K562 (cell line): ENCODE results near the gene MEA1. TPM values are rescaled to one million over a fixed set of nuclear protein-coding genes. Genes with fewer than 3 reads are reported as not detected.

Experiments
- ATAC-seq: fragments of 200-7000 bp; cut with Tn5 transposase; 3 replicates; pipeline ENCODE4 v1.9.1; 2020; ENCODE audit warnings: moderate library complexity
- BruUV-seq: library from RNA; stranded (reverse); fragments of 400-500 nt; replicated peaks from 2 replicates; lab custom pipeline; 2021; lab: Mats Ljungman, UMichigan
- CTCF ChIA-PET: fragments of 300-600 bp; formaldehyde crosslinking; extraction: SDS; loops from one replicate; lab custom pipeline; 2021; ENCODE audit warnings: low intra/inter-chr PET ratio; lab: Yijun Ruan, JAX
- POLR2A ChIA-PET: fragments of 300-600, 350-650 bp; sonication (Branson Sonifier 250); formaldehyde crosslinking; extraction: SDS; loops from one replicate; lab custom pipeline; 2021; ENCODE audit warnings: antibody characterized with exemption, inconsistent platforms; lab: Yijun Ruan, JAX
- DNase-seq, 4 experiments: peaks; one replicate each; pipeline versions ENCODE4 v3.0.0 to v3.0.0-alpha.2; 2011 to 2018; ENCODE audit warnings: low spot score in 3 of 4, mixed read lengths in 3 of 4; ENCODE audit errors: extremely low read depth in 1 of 4
- FAIRE-seq: peaks from 2 replicates; lab custom pipeline; 2011; peaks lifted over from hg19 to GRCh38; lab: Jason Lieb, UNC
- H2AFZ ChIP-seq: 2 replicates; pipeline ENCODE4 v1.6.0; 2011; ENCODE audit warnings: low read depth, low read length, control low read depth, inconsistent platforms
- H3K27ac ChIP-seq: fragments of 200-600 bp; 3 replicates; pipeline ENCODE4 v1.8.0; 2011; ENCODE audit warnings: low read depth, mild to moderate bottlenecking, control low read depth, inconsistent platforms, low read length, moderate library complexity, mixed read lengths; ENCODE audit errors: extremely low read depth
- H3K27me3 ChIP-seq, 2 experiments: fragments of 300-600 bp in 1 of 2; 2 replicates in 1 of 2; 3 replicates in 1 of 2; pipeline versions ENCODE4 v1.6.0 to v1.8.0; 2011; ENCODE audit warnings: inconsistent platforms in 2 of 2, low read length in 2 of 2, mild to moderate bottlenecking in 1 of 2, mixed read lengths in 1 of 2, moderate library complexity in 1 of 2; ENCODE audit not compliant: control insufficient read depth in 2 of 2, insufficient read depth in 2 of 2
- H3K36me3 ChIP-seq: fragments of 300-600 bp; 3 replicates; pipeline ENCODE4 v1.8.0; 2011; ENCODE audit warnings: mild to moderate bottlenecking, low read length, inconsistent platforms; ENCODE audit not compliant: control insufficient read depth, insufficient read depth
- H3K4me1 ChIP-seq, 2 experiments: fragments of 200-600 bp in 1 of 2; replicated peaks in 1 of 2; 2 replicates in 1 of 2; 3 replicates in 1 of 2; pipeline versions ENCODE4 v1.5.1 to v1.8.0; 2011; ENCODE audit warnings: inconsistent platforms in 2 of 2, low read length in 2 of 2, mild to moderate bottlenecking in 1 of 2, mixed read lengths in 1 of 2, moderate library complexity in 1 of 2; ENCODE audit not compliant: control insufficient read depth in 2 of 2, insufficient read depth in 2 of 2
- H3K4me2 ChIP-seq: 2 replicates; pipeline ENCODE4 v1.6.1; 2011; ENCODE audit warnings: low read length, control low read depth, inconsistent platforms, mixed read lengths; ENCODE audit not compliant: insufficient read depth
- H3K4me3 ChIP-seq: fragments of 200-600 bp; sonication (generic), shearing (Covaris generic); 2 replicates; pipeline ENCODE4 v1.5.1; 2016; ENCODE audit warnings: control low read depth, inconsistent platforms
- H3K79me2 ChIP-seq: fragments of 200-600 bp; 3 replicates; pipeline ENCODE4 v1.8.0; 2011; ENCODE audit warnings: low read length, inconsistent platforms; ENCODE audit not compliant: control insufficient read depth, insufficient read depth
- H3K9ac ChIP-seq, 2 experiments: 2 replicates each; pipeline versions ENCODE4 v1.6.0 to v1.6.1; 2011; ENCODE audit warnings: low read depth in 2 of 2, low read length in 2 of 2, control low read depth in 1 of 2, inconsistent platforms in 1 of 2, mild to moderate bottlenecking in 1 of 2, mixed read lengths in 1 of 2; ENCODE audit not compliant: insufficient read depth in 1 of 2
- H3K9me1 ChIP-seq: one replicate; pipeline ENCODE4 v1.6.0; 2011; ENCODE audit warnings: inconsistent platforms, mild to moderate bottlenecking, low read length, moderate library complexity; ENCODE audit not compliant: control insufficient read depth, insufficient read depth
- H3K9me3 ChIP-seq: replicated peaks from 2 replicates; pipeline ENCODE4 v1.5.1; 2011; ENCODE audit warnings: low read depth, low read length, inconsistent platforms; ENCODE audit not compliant: control insufficient read depth, insufficient read depth
- H4K20me1 ChIP-seq: replicated peaks from 2 replicates; pipeline ENCODE4 v1.6.1; 2011; ENCODE audit warnings: low read length, inconsistent platforms, mixed read lengths; ENCODE audit not compliant: control insufficient read depth, insufficient read depth
- CREB1 ChIP-seq, 2 experiments: sonication (generic) in 1 of 2; formaldehyde crosslinking in 1 of 2; IDR thresholded peaks; 2 replicates each; pipeline versions ENCODE4 v1.6.1 to v1.8.0; 2012 to 2022; ENCODE audit warnings: inconsistent platforms in 1 of 2, mild to moderate bottlenecking in 1 of 2, missing genetic modification reagents in 1 of 2, moderate library complexity in 1 of 2
- E2F6 ChIP-seq, 2 experiments: IDR thresholded peaks; 2 replicates each; pipeline ENCODE4 v1.6.1; 2011; ENCODE audit warnings: borderline replicate concordance in 1 of 2, control low read depth in 1 of 2, low read depth in 1 of 2, low read length in 1 of 2, mild to moderate bottlenecking in 1 of 2, mixed read lengths in 1 of 2, moderate library complexity in 1 of 2; ENCODE audit not compliant: insufficient read depth in 1 of 2, insufficient read length in 1 of 2, poor library complexity in 1 of 2, severe bottlenecking in 1 of 2; ENCODE audit errors: extremely low read depth in 1 of 2
- FOXA3 ChIP-seq, 2 experiments: fragments of 450-650 bp in 1 of 2; sonication (generic) in 1 of 2; formaldehyde crosslinking; IDR thresholded peaks in 1 of 2; conservative IDR thresholded peaks in 1 of 2; 2 replicates each; pipeline versions ENCODE4 v1.4.0 to v1.8.0; 2020 to 2022; ENCODE audit warnings: mild to moderate bottlenecking in 2 of 2, missing genetic modification reagents in 1 of 2
- FOXM1 ChIP-seq, 2 experiments: fragments of 450-650 bp in 1 of 2; sonication (generic) in 1 of 2; formaldehyde crosslinking in 1 of 2; IDR thresholded peaks; 2 replicates each; pipeline versions ENCODE4 v1.6.1 to v1.9.0; 2017 to 2022; ENCODE audit warnings: low read depth in 2 of 2, mild to moderate bottlenecking in 2 of 2, missing genetic modification reagents in 1 of 2, moderate library complexity in 1 of 2
- HNRNPK ChIP-seq: fragments of 200-400 bp; formaldehyde crosslinking; IDR thresholded peaks from one replicate; pipeline ENCODE4 v1.6.1; 2018; ENCODE audit warnings: mild to moderate bottlenecking, low read depth, low read length; ENCODE audit not compliant: poor library complexity, severe bottlenecking
- PRDM10 ChIP-seq: fragments of 450-650 bp; IDR thresholded peaks from 2 replicates; pipeline ENCODE4 v1.6.1; 2018; ENCODE audit not compliant: partially characterized antibody
- PREB ChIP-seq: sonication (generic); formaldehyde crosslinking; IDR thresholded peaks from 2 replicates; pipeline ENCODE4 v1.8.1; 2023; ENCODE audit warnings: mild to moderate bottlenecking, missing genetic modification reagents
- TAF7 ChIP-seq: fragments of 450-650 bp; IDR thresholded peaks from 2 replicates; pipeline ENCODE4 v1.6.1; 2016; ENCODE audit warnings: missing genetic modification characterization, missing compliant biosample characterization
- TFAM ChIP-seq: fragments of 250-450 bp; sonication (Bioruptor Pico); conservative IDR thresholded peaks from 2 replicates; pipeline ENCODE4 v1.5.0; 2021; ENCODE audit warnings: mild to moderate bottlenecking, moderate library complexity
- WHSC1 ChIP-seq: IDR thresholded peaks from one replicate; pipeline ENCODE4 v1.6.1; 2012; ENCODE audit warnings: low read length, control low read depth, inconsistent platforms
- XRCC3 ChIP-seq: fragments of 450-650 bp; IDR thresholded peaks from 2 replicates; pipeline ENCODE4 v1.6.1; 2017; ENCODE audit warnings: mild to moderate bottlenecking, moderate library complexity
- ZNF124 ChIP-seq: sonication (generic); formaldehyde crosslinking; IDR thresholded peaks from 2 replicates; pipeline ENCODE4 v1.8.1; 2022; ENCODE audit warnings: missing genetic modification reagents
- ZNF23 ChIP-seq: fragments of 250-450 bp; sonication (Bioruptor Pico); IDR thresholded peaks from 2 replicates; pipeline ENCODE4 v1.4.0; 2020; ENCODE audit warnings: mild to moderate bottlenecking
- ZNF253 ChIP-seq: fragments of 250-450 bp; sonication (Bioruptor Pico); conservative IDR thresholded peaks from 2 replicates; pipeline ENCODE4 v1.6.1; 2021; ENCODE audit warnings: mild to moderate bottlenecking
- ZNF274 ChIP-seq: IDR thresholded peaks from 2 replicates; pipeline ENCODE4 v1.6.1; 2011; ENCODE audit warnings: low read depth, mild to moderate bottlenecking, low read length, moderate library complexity, borderline replicate concordance
- ZNF668 ChIP-seq: fragments of 250-450 bp; sonication (Bioruptor Pico); IDR thresholded peaks from 2 replicates; pipeline ENCODE4 v1.8.0; 2022; ENCODE audit warnings: mild to moderate bottlenecking, inconsistent platforms
- WGBS: fragments of 100-300 bp; shearing (Covaris generic); methylation state at CpG from one replicate; pipeline ENCODE4 v1.1.6; 2016; ENCODE audit warnings: low coverage, mixed read lengths; ENCODE audit not compliant: insufficient coverage; ENCODE audit errors: missing lambda C conversion rate; 5-methylcytosine and 5-hydroxymethylcytosine counted together
- in situ Hi-C: fragments of 300-500 bp; cut with MboI; formaldehyde crosslinking; loops from 4 replicates; pipeline ENCODE4 v1.15.0; 2018; ENCODE audit warnings: inconsistent platforms, mixed read lengths
- intact Hi-C: fragments of 100-400 bp; cut with micrococcal nuclease; formaldehyde crosslinking; loops from 2 replicates; pipeline ENCODE4 v1.14.2; 2022
- polyA plus RNA-seq, 8 experiments: library from polyadenylated mRNA; depleted of rRNA in 4 of 8; stranded (reverse) in 5 of 8; unstranded in 3 of 8; fragments of >200 nt; fragmentation: Nextera tagmentation in 2 of 8; fragmentation: Illumina TruSeq in 1 of 8; extraction: Ambion mirVana in 2 of 8; extraction: Trizol in 1 of 8; gene quantifications; 2 replicates each; pipeline versions ENCODE4 v1.2.1 to v1.2.3, GENCODE V29; 2011 to 2014; ENCODE audit warnings: inconsistent platforms in 1 of 8, missing spikeins in 1 of 8
- total RNA-seq, 7 experiments: library from RNA; depleted of rRNA in 6 of 7; stranded (reverse); fragments of >200 nt in 6 of 7; fragmentation: Illumina TruSeq in 2 of 7; extraction: Trizol in 2 of 7; gene quantifications; 2 replicates each; pipeline versions ENCODE4 v1.2.1 to v1.2.3, GENCODE V29; 2011 to 2021; ENCODE audit warnings: low replicate concordance in 1 of 7

MEA1 gene
- total and polyA plus RNA-seq, 9 of the 15 experiments (the other 6 are each of a cell fraction or from before 2014, with no cell fraction given), result 86.8 to 210 (median 152) TPM

- H3K9ac ChIP-seq, result peak overlapping the region; percentile 96 to 100
- peak overlapping the region; percentile 90 for H3K4me2 ChIP-seq
- no peaks in the 10 kb centered on the region for H3K27me3 ChIP-seq
- in situ Hi-C loops (no loop called here), intact Hi-C loops (loop anchor here (1.0 to 2.0 kb wide), 2 partner anchors 36 to 49 kb away; partner anchors contain the start of genes CNPY3 and KLHDC3)
- no peak overlapping the region; the same call in 1 of the 2 replicates for H2AFZ ChIP-seq
- H3K4me3 ChIP-seq, result peak overlapping the region; percentile 95
- BruUV-seq, result no TSS peak
- H3K79me2 ChIP-seq, result peaks cover 46% of the 10 kb centered on the region
- H3K27ac ChIP-seq, result peak overlapping the region; percentile 88
- no peaks in the 10 kb centered on the region for H3K9me1 ChIP-seq
- peaks cover 5% of the 10 kb centered on the region; the same call in 1 of the 2 replicates for H4K20me1 ChIP-seq
- under 1% methylated on average over 28 of the region's 28 CpGs for WGBS
- ATAC-seq (peak; percentile 78), FAIRE-seq (no peak), DNase-seq (peak; percentile 79 to 83 (median 82))
- ChIA-PET CTCF (no interaction called here), POLR2A (interaction anchor here (0.5 to 2.5 kb wide), 11 partner anchors 8 to 1267 kb away, joined by 3 to 13 read pairs (median 8); partner anchors contain the start of genes CNPY3, KLHDC3, MEA1 and RPL7L1)
- H3K36me3 ChIP-seq, result peaks cover 32% of the 10 kb centered on the region
- peaks cover 21 to 32% of the 10 kb centered on the region in 2 experiments; a peak in 4 of 5 replicates for H3K4me1 ChIP-seq
- no peaks in the 10 kb centered on the region for H3K9me3 ChIP-seq
- TF ChIP-seq ZNF23 (CRISPR knock-in tag) (no peak), ZNF253 (no peak), PREB (CRISPR knock-in tag) (0 out of 2 replicates have a peak, but pooled peaks have one; percentile 29), E2F6 (IDR thresholded peaks at IDR 0.05; ENCODE audit: borderline replicate concordance in 1 of 2, extremely low read depth in 1 of 2, insufficient read depth in 1 of 2, insufficient read length in 1 of 2, low read depth in 1 of 2, low read length in 1 of 2, poor library complexity in 1 of 2, severe bottlenecking in 1 of 2) (peak in 1 of 2 experiments; percentile 7), XRCC3 (no peak), TAF7 (no peak), WHSC1 (no peak), FOXM1 (IDR thresholded peaks at IDR 0.05; ENCODE audit: low read depth) (no peak), FOXM1 (CRISPR knock-in tag; IDR thresholded peaks at IDR 0.05; ENCODE audit: low read depth) (peak; percentile 82), FOXA3 (CRISPR knock-in tag; conservative IDR thresholded peaks at IDR 0.05 in 1 of 2, IDR thresholded peaks at IDR 0.05 in 1 of 2) (no peak; a peak in 2 of 4 replicates), HNRNPK (no peak), ZNF124 (CRISPR knock-in tag) (no peak), ZNF274 (no peak), PRDM10 (peak; percentile 34), ZNF668 (CRISPR knock-in tag) (no peak), TFAM (CRISPR knock-in tag) (no peak), CREB1 (IDR thresholded peaks at IDR 0.05) (no peak), CREB1 (CRISPR knock-in tag; IDR thresholded peaks at IDR 0.05) (no peak)
These were observed 35.3 kb downstream of the MEA1 start for GRCh38 chr6:42978487-42978838.
